SK-N-SH treated with all-trans-retinoic acid at 6 μM for 48 hours (cell line): ENCODE results near the gene RABGAP1L.

Source experiments
- ATAC-seq: fragments of 200-7000 bp; cut with Tn5 transposase; 3 replicates; pipeline ENCODE4 v1.9.1; 2020; ENCODE audit warnings: mild to moderate bottlenecking, moderate library complexity
- ARNTL ChIP-seq: fragments of 450-650 bp; formaldehyde crosslinking; IDR thresholded peaks from 2 replicates; pipeline ENCODE4 v1.5.0; 2020; ENCODE audit warnings: low read depth, mild to moderate bottlenecking, moderate library complexity, borderline replicate concordance
- BACH2 ChIP-seq: fragments of 250-450 bp; sonication (Bioruptor Pico); IDR thresholded peaks from 2 replicates; pipeline ENCODE4 v1.9.0; 2021; ENCODE audit warnings: mild to moderate bottlenecking, borderline replicate concordance
- CREB5 ChIP-seq: fragments of 250-450 bp; sonication (Bioruptor Pico); IDR thresholded peaks from 2 replicates; pipeline ENCODE4 v1.5.1; 2020; ENCODE audit warnings: low read depth, mild to moderate bottlenecking, moderate library complexity
- CSDC2 ChIP-seq: fragments of 250-450 bp; sonication (Bioruptor Pico); IDR thresholded peaks from 2 replicates; pipeline ENCODE4 v1.5.0; 2020; ENCODE audit warnings: mild to moderate bottlenecking, moderate library complexity
- CSRNP3 ChIP-seq: fragments of 250-450 bp; sonication (Bioruptor Pico); IDR thresholded peaks from 2 replicates; pipeline ENCODE4 v1.5.1; 2021; ENCODE audit warnings: mild to moderate bottlenecking, moderate library complexity
- ESRRG ChIP-seq: fragments of 250-450 bp; sonication (Bioruptor Pico); IDR thresholded peaks from 2 replicates; pipeline ENCODE4 v1.6.1; 2021; ENCODE audit warnings: mild to moderate bottlenecking
- GLIS3 ChIP-seq: fragments of 250-450 bp; sonication (Bioruptor Pico); IDR thresholded peaks from 2 replicates; pipeline ENCODE4 v1.5.0; 2020; ENCODE audit warnings: mild to moderate bottlenecking, moderate library complexity
- ISL1 ChIP-seq: fragments of 250-450 bp; sonication (Bioruptor Pico); IDR thresholded peaks from 2 replicates; pipeline ENCODE4 v2.1.2; 2022; ENCODE audit warnings: mild to moderate bottlenecking, moderate library complexity
- OSR1 ChIP-seq: fragments of 250-450 bp; sonication (Bioruptor Pico); IDR thresholded peaks from 2 replicates; pipeline ENCODE4 v1.8.0; 2022; ENCODE audit warnings: moderate library complexity, mild to moderate bottlenecking, inconsistent platforms
- PATZ1 ChIP-seq: fragments of 250-450 bp; sonication (Bioruptor Pico); IDR thresholded peaks from 2 replicates; pipeline ENCODE4 v1.8.0; 2020; ENCODE audit warnings: mild to moderate bottlenecking, moderate library complexity, borderline replicate concordance
- POU6F1 ChIP-seq: fragments of 250-450 bp; sonication (Bioruptor Pico); IDR thresholded peaks from 2 replicates; pipeline ENCODE4 v1.8.0; 2021; ENCODE audit warnings: low read depth, mild to moderate bottlenecking, moderate library complexity, borderline replicate concordance
- PPARA ChIP-seq: fragments of 250-450 bp; sonication (Bioruptor Pico); IDR thresholded peaks from 2 replicates; pipeline ENCODE4 v1.5.0; 2020; ENCODE audit warnings: mild to moderate bottlenecking, borderline replicate concordance
- RARB ChIP-seq: fragments of 250-450 bp; sonication (Bioruptor Pico); IDR thresholded peaks from 2 replicates; pipeline ENCODE4 v1.8.0; 2021; ENCODE audit warnings: mild to moderate bottlenecking, moderate library complexity
- SNAI2 ChIP-seq: fragments of 250-450 bp; sonication (Bioruptor Pico); IDR thresholded peaks from 2 replicates; pipeline ENCODE4 v1.5.0; 2020; ENCODE audit warnings: mild to moderate bottlenecking, moderate library complexity
- TCF4 ChIP-seq: fragments of 250-450 bp; sonication (Bioruptor Pico); IDR thresholded peaks from 2 replicates; pipeline ENCODE4 v1.8.0; 2021; ENCODE audit warnings: mild to moderate bottlenecking, moderate library complexity, borderline replicate concordance
- TOX ChIP-seq: fragments of 250-450 bp; sonication (Bioruptor Pico); IDR thresholded peaks from 2 replicates; pipeline ENCODE4 v1.8.0; 2021; ENCODE audit warnings: mild to moderate bottlenecking, moderate library complexity, borderline replicate concordance
- TSHZ2 ChIP-seq: fragments of 250-450 bp; sonication (Bioruptor Pico); IDR thresholded peaks from 2 replicates; pipeline ENCODE4 v1.5.0; 2020; ENCODE audit warnings: mild to moderate bottlenecking, moderate library complexity
- ZC3H10 ChIP-seq: fragments of 250-450 bp; sonication (Bioruptor Pico); IDR thresholded peaks from 2 replicates; pipeline ENCODE4 v1.5.1; 2021; ENCODE audit warnings: mild to moderate bottlenecking, moderate library complexity
- ZFP3 ChIP-seq: fragments of 250-450 bp; sonication (Bioruptor Pico); IDR thresholded peaks from 2 replicates; pipeline ENCODE4 v1.5.0; 2020; ENCODE audit warnings: mild to moderate bottlenecking, moderate library complexity
- ZFP30 ChIP-seq: fragments of 450-650 bp; formaldehyde crosslinking; IDR thresholded peaks from 2 replicates; pipeline ENCODE4 v1.5.0; 2022; ENCODE audit warnings: mild to moderate bottlenecking, moderate library complexity
- ZNF70 ChIP-seq: fragments of 450-650 bp; formaldehyde crosslinking; IDR thresholded peaks from 2 replicates; pipeline ENCODE4 v1.5.0; 2020; ENCODE audit warnings: mild to moderate bottlenecking, moderate library complexity
- ZNF8 ChIP-seq: fragments of 450-650 bp; formaldehyde crosslinking; IDR thresholded peaks from 2 replicates; pipeline ENCODE4 v1.5.0; 2020; ENCODE audit warnings: mild to moderate bottlenecking, moderate library complexity

Gene RABGAP1L

GRCh38 chr1:174367892-174368291, 208.6 kb downstream of the RABGAP1L start (continued):
- TF ChIP-seq ARNTL = no peak

- TF ChIP-seq CSDC2 (CRISPR knock-in tag) = no peak
- TF ChIP-seq OSR1 (CRISPR knock-in tag) = no peak
- TF ChIP-seq GLIS3 (CRISPR knock-in tag) = no peak
- no peak for TF ChIP-seq ZNF70 (CRISPR knock-in tag)
- no peak for TF ChIP-seq POU6F1 (CRISPR knock-in tag)
- TF ChIP-seq SNAI2 (CRISPR knock-in tag) = no peak
- ATAC-seq = no peak
Measured at GRCh38 chr1:174376030-174376429, 216.7 kb downstream of the RABGAP1L start.

GRCh38 chr1:174391716-174392115, 232.4 kb downstream of the RABGAP1L start:
- TF ChIP-seq ZNF70 (CRISPR knock-in tag) (no peak), PATZ1 (CRISPR knock-in tag) (no peak), ZNF8 (CRISPR knock-in tag) (no peak), CSDC2 (CRISPR knock-in tag) (no peak), ISL1 (CRISPR knock-in tag) (no peak), ARNTL (no peak), BACH2 (CRISPR knock-in tag) (no peak), ZFP30 (CRISPR knock-in tag) (no peak), TOX (CRISPR knock-in tag) (no peak), SNAI2 (CRISPR knock-in tag) (no peak), PPARA (no peak), ESRRG (CRISPR knock-in tag) (no peak), RARB (CRISPR knock-in tag) (no peak), POU6F1 (CRISPR knock-in tag) (no peak), TSHZ2 (CRISPR knock-in tag) (no peak), TCF4 (CRISPR knock-in tag) (no peak), GLIS3 (CRISPR knock-in tag) (no peak), OSR1 (CRISPR knock-in tag) (no peak), CSRNP3 (CRISPR knock-in tag) (no peak)
- ATAC-seq = no peak

- no peak for ATAC-seq
- TF ChIP-seq SNAI2 (CRISPR knock-in tag) = no peak
- TF ChIP-seq POU6F1 (CRISPR knock-in tag) = no peak
- no peak for TF ChIP-seq ESRRG (CRISPR knock-in tag)
- no peak for TF ChIP-seq CSRNP3 (CRISPR knock-in tag)
- TF ChIP-seq TCF4 (CRISPR knock-in tag) = no peak
- no peak for TF ChIP-seq BACH2 (CRISPR knock-in tag)
- no peak for TF ChIP-seq ZFP3 (CRISPR knock-in tag)
- TF ChIP-seq CSDC2 (CRISPR knock-in tag) = no peak
- TF ChIP-seq ZNF8 (CRISPR knock-in tag) = no peak
- TF ChIP-seq CREB5 (CRISPR knock-in tag) = no peak
- no peak for TF ChIP-seq ZC3H10 (CRISPR knock-in tag)
- no peak for TF ChIP-seq ZFP30 (CRISPR knock-in tag)
- TF ChIP-seq GLIS3 (CRISPR knock-in tag) = no peak
- TF ChIP-seq ISL1 (CRISPR knock-in tag) = no peak
Measured at GRCh38 chr1:174393885-174394284, 234.6 kb downstream of the RABGAP1L start.
